Lower leg skin (tissue), 4 donors: ENCODE measurements around the gene RGS8. TPM values are rescaled to one million over a fixed set of nuclear protein-coding genes. Genes with fewer than 3 reads are reported as not detected.

Experiments used
- DNase-seq, 2 donors: peaks; one replicate each; pipeline ENCODE4 v3.0.0-alpha.2; 2019; ENCODE audit warnings: low spot score in 2 of 2
- H3K4me3 ChIP-seq: fragments of 200-600 bp; sonication (generic); 2 replicates; pipeline ENCODE4 v1.5.1; 2017; ENCODE audit warnings: mild to moderate bottlenecking, low read depth; ENCODE audit not compliant: poor library complexity, severe bottlenecking
- CTCF ChIP-seq, 3 donors: fragments of 450-650 bp; IDR thresholded peaks; one replicate each; pipeline ENCODE4 v1.5.1; 2016; ENCODE audit warnings: antibody characterized with exemption in 3 of 3, mild to moderate bottlenecking in 3 of 3, moderate library complexity in 2 of 3
- POLR2A ChIP-seq, 2 donors: fragments of 450-650 bp; IDR thresholded peaks; one replicate each; pipeline ENCODE4 v1.6.1; 2016 to 2017; ENCODE audit warnings: antibody characterized with exemption in 2 of 2, mild to moderate bottlenecking in 1 of 2, moderate library complexity in 1 of 2
- WGBS, 2 donors: methylation state at CpG; one replicate each; pipeline ENCODE4 v1.1.5; 2018; 5-methylcytosine and 5-hydroxymethylcytosine counted together
- intact Hi-C: fragments of 100-400 bp; cut with DNase I; formaldehyde crosslinking; loops from one replicate; pipeline ENCODE4 v1.15.0; 2023; ENCODE audit warnings: low total_unique reads
- total RNA-seq, 4 donors: library from RNA; depleted of rRNA; stranded (reverse); fragments of >200 nt; gene quantifications; one replicate each; pipeline ENCODE4 v1.1.0, GENCODE V29; 2016

RGS8 gene
- total RNA-seq, 4 donors from 2014 or later: not detected

GRCh38 chr1:182635871-182636270, 48.5 kb downstream of the RGS8 start:
- DNase-seq: no peak
- no peak overlapping the region for H3K4me3 ChIP-seq
- intact Hi-C loops: no loop called here
- 75 to 76% methylated on average over 2 of the region's 2 CpGs for WGBS, 2 donors
- TF ChIP-seq POLR2A (IDR thresholded peaks at IDR 0.05) (no peak), CTCF (IDR thresholded peaks at IDR 0.05) (no peak)

Other genes starting within 250 kb of the RGS8 start
- gene RGSL1, start 234.4 kb downstream of the RGS8 start, total RNA-seq: not detected
- 1 to 10 TPM; 6.1 to 8.0 (median 7.1) TPM for gene RNASEL, start 95.3 kb downstream of the RGS8 start, total RNA-seq
- 1 to 10 TPM in 2 of 4 donors, under 1 TPM in 1, not detected in 1; 0.37 to 1.2 (median 1.1) TPM for gene RGS16, start 80.2 kb downstream of the RGS8 start, total RNA-seq
- 10 to 100 TPM in 2 of 4 donors, 1 to 10 TPM in 2; 6.6 to 18.9 (median 9.7) TPM for gene NPL, start 105.2 kb upstream of the RGS8 start, total RNA-seq
- gene DHX9, start 154.8 kb upstream of the RGS8 start, total RNA-seq: 100 to 1,000 TPM in 2 of 4 donors, 10 to 100 TPM in 2; 49.6 to 105 (median 87.5) TPM